K562 (cell line): Measurements from ENCODE around the gene DYNLT5. TPM values are rescaled to one million over a fixed set of nuclear protein-coding genes. Genes with fewer than 3 reads are reported as not detected.
A peak's percentile ranks its signal among the peaks of the same experiment; 100 is the strongest.

Experiments
- CBFA2T3 ChIP-seq: fragments of 450-650 bp; IDR thresholded peaks from 2 replicates; pipeline ENCODE4 v1.6.1; 2017
- CBFB ChIP-seq: sonication (generic); formaldehyde crosslinking; IDR thresholded peaks from 2 replicates; pipeline ENCODE4 v1.4.0; 2020; ENCODE audit warnings: mild to moderate bottlenecking, missing genetic modification reagents
- CTCFL ChIP-seq: IDR thresholded peaks from 2 replicates; pipeline ENCODE4 v1.6.1; 2011; ENCODE audit warnings: borderline replicate concordance, low read depth, mild to moderate bottlenecking, moderate library complexity, low read length; ENCODE audit not compliant: insufficient read depth, poor library complexity, severe bottlenecking
- FOXJ2 ChIP-seq: fragments of 200-800 bp; sonication (Bioruptor generic); IDR thresholded peaks from 2 replicates; pipeline ENCODE4 v1.6.1; 2016; ENCODE audit warnings: missing genetic modification characterization, missing compliant biosample characterization
- FOXO4 ChIP-seq: fragments of 450-650 bp; formaldehyde crosslinking; IDR thresholded peaks from 2 replicates; pipeline ENCODE4 v1.4.0; 2020; ENCODE audit warnings: mild to moderate bottlenecking, moderate library complexity
- MCM3 ChIP-seq: fragments of 450-650 bp; IDR thresholded peaks from 2 replicates; pipeline ENCODE4 v1.6.1; 2016
- MLX ChIP-seq, 2 experiments: fragments of 450-650 bp in 1 of 2; sonication (generic) in 1 of 2; formaldehyde crosslinking; conservative IDR thresholded peaks; 2 replicates each; pipeline versions ENCODE4 v1.4.0 to v1.8.1; 2020 to 2022; ENCODE audit warnings: mild to moderate bottlenecking in 1 of 2, missing genetic modification reagents in 1 of 2
- NFE2 ChIP-seq: IDR thresholded peaks from 2 replicates; pipeline ENCODE4 v1.6.1; 2014; ENCODE audit warnings: antibody characterized with exemption, low read depth
- NR2F6 ChIP-seq: fragments of 450-650 bp; formaldehyde crosslinking; IDR thresholded peaks from 2 replicates; pipeline ENCODE4 v1.4.0; 2020; ENCODE audit warnings: mild to moderate bottlenecking
- NR3C1 ChIP-seq: sonication (generic); formaldehyde crosslinking; IDR thresholded peaks from 2 replicates; pipeline ENCODE4 v1.8.1; 2022; ENCODE audit warnings: missing genetic modification reagents
- PCBP2 ChIP-seq: fragments of 200-400 bp; formaldehyde crosslinking; IDR thresholded peaks from 2 replicates; pipeline ENCODE4 v1.6.1; 2018; ENCODE audit warnings: low read length, low read depth, mild to moderate bottlenecking, moderate library complexity; ENCODE audit not compliant: poor library complexity, severe bottlenecking
- PHTF2 ChIP-seq: fragments of 250-450 bp; sonication (Bioruptor Pico); IDR thresholded peaks from 2 replicates; pipeline ENCODE4 v1.5.0; 2021; ENCODE audit warnings: mild to moderate bottlenecking
- SETDB1 ChIP-seq: IDR thresholded peaks from one replicate; pipeline ENCODE4 v1.6.1; 2012; ENCODE audit warnings: low read length, control low read depth, inconsistent platforms
- TFAP4 ChIP-seq: sonication (generic); formaldehyde crosslinking; IDR thresholded peaks from 2 replicates; pipeline ENCODE4 v1.8.0; 2022; ENCODE audit warnings: missing genetic modification reagents, mild to moderate bottlenecking, moderate library complexity, borderline replicate concordance
- VEZF1 ChIP-seq: fragments of 200-800 bp; sonication (Bioruptor generic); IDR thresholded peaks from 2 replicates; pipeline ENCODE4 v1.6.1; 2017; ENCODE audit warnings: missing genetic modification characterization, missing compliant biosample characterization
- ZBTB43 ChIP-seq: sonication (generic); formaldehyde crosslinking; IDR thresholded peaks from 2 replicates; pipeline ENCODE4 v1.8.0; 2023; ENCODE audit warnings: mild to moderate bottlenecking, missing genetic modification reagents
- ZFX ChIP-seq: sonication (generic); formaldehyde crosslinking; IDR thresholded peaks from 2 replicates; pipeline ENCODE4 v1.8.0; 2022; ENCODE audit warnings: mild to moderate bottlenecking, missing genetic modification reagents, moderate library complexity
- ZNF133 ChIP-seq: fragments of 250-450 bp; sonication (Bioruptor Pico); IDR thresholded peaks from 2 replicates; pipeline ENCODE4 v1.4.0; 2020; ENCODE audit warnings: mild to moderate bottlenecking
- ZNF134 ChIP-seq: fragments of 250-450 bp; sonication (Bioruptor Pico); conservative IDR thresholded peaks from 2 replicates; pipeline ENCODE4 v1.4.0; 2020
- ZNF212 ChIP-seq: fragments of 450-650 bp; formaldehyde crosslinking; IDR thresholded peaks from 2 replicates; pipeline ENCODE4 v1.4.0; 2020; ENCODE audit warnings: mild to moderate bottlenecking
- polyA plus RNA-seq, 8 experiments: library from polyadenylated mRNA; depleted of rRNA in 4 of 8; stranded (reverse) in 5 of 8; unstranded in 3 of 8; fragments of >200 nt; fragmentation: Nextera tagmentation in 2 of 8; fragmentation: Illumina TruSeq in 1 of 8; extraction: Ambion mirVana in 2 of 8; extraction: Trizol in 1 of 8; gene quantifications; 2 replicates each; pipeline versions ENCODE4 v1.2.1 to v1.2.3, GENCODE V29; 2011 to 2014; ENCODE audit warnings: inconsistent platforms in 1 of 8, missing spikeins in 1 of 8
- total RNA-seq, 7 experiments: library from RNA; depleted of rRNA in 6 of 7; stranded (reverse); fragments of >200 nt in 6 of 7; fragmentation: Illumina TruSeq in 2 of 7; extraction: Trizol in 2 of 7; gene quantifications; 2 replicates each; pipeline versions ENCODE4 v1.2.1 to v1.2.3, GENCODE V29; 2011 to 2021; ENCODE audit warnings: low replicate concordance in 1 of 7

DYNLT5 gene
- total and polyA plus RNA-seq, 9 of the 15 experiments (the other 6 are each of a cell fraction or from before 2014, with no cell fraction given), result not detected

DNA sequence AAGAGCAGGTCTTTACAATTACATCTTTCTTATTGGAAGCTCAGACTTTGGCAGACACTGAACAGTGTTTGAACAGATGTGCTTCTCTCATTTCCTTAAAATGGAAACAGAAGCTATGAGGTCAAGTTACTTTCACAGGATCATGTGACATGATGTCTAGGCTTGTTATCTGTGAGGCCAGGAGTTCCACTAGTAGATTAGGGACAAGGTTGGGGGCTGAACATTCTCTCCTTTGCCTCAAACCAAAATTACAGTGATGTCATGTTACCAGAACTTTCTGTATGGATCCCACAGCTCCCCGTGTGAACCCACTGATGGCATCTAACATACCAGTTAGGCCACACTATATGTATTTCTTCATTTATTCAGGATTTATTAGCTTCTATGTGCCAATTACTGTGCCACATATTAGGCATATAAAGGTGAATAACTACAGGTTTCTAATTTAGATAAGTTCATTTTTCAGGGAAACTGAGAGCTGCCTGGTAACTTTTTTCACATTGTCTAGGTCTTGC is 6.0 kb downstream of the DYNLT5 start (continued):
- no peak; the same call in 1 of the 2 replicates for TF ChIP-seq TFAP4 (CRISPR knock-in tag)
- TF ChIP-seq CBFB, result no peak
- TF ChIP-seq SETDB1, result no peak
- TF ChIP-seq ZBTB43 (CRISPR knock-in tag), result no peak
- no peak for TF ChIP-seq NR2F6 (CRISPR knock-in tag)
- TF ChIP-seq VEZF1 (CRISPR knock-in tag), result peak; percentile 77
- no peak for TF ChIP-seq NR3C1
- TF ChIP-seq ZFX (CRISPR knock-in tag), result no peak
- TF ChIP-seq CTCFL, result no peak
- no peak for TF ChIP-seq PHTF2 (CRISPR knock-in tag)
- peak; percentile 96 for TF ChIP-seq CBFA2T3
- no peak for TF ChIP-seq MCM3
- no peak for TF ChIP-seq ZNF134
- no peak for TF ChIP-seq ZNF212 (CRISPR knock-in tag)
- TF ChIP-seq FOXO4, result no peak
- TF ChIP-seq ZNF133 (CRISPR knock-in tag), result no peak
- TF ChIP-seq MLX (CRISPR knock-in tag; conservative IDR thresholded peaks at IDR 0.05), result no peak
- peak; percentile 77 for TF ChIP-seq FOXJ2 (tag)
- TF ChIP-seq PCBP2, result no peak
- no peak; the same call in 1 of the 2 replicates for TF ChIP-seq NFE2
